Measurements from ENCODE around the gene CGNL1.

Gene CGNL1

GRCh38 chr15:57527382-57528091, 151.2 kb downstream of the CGNL1 start:
- TF ChIP-seq, protein P1, sequence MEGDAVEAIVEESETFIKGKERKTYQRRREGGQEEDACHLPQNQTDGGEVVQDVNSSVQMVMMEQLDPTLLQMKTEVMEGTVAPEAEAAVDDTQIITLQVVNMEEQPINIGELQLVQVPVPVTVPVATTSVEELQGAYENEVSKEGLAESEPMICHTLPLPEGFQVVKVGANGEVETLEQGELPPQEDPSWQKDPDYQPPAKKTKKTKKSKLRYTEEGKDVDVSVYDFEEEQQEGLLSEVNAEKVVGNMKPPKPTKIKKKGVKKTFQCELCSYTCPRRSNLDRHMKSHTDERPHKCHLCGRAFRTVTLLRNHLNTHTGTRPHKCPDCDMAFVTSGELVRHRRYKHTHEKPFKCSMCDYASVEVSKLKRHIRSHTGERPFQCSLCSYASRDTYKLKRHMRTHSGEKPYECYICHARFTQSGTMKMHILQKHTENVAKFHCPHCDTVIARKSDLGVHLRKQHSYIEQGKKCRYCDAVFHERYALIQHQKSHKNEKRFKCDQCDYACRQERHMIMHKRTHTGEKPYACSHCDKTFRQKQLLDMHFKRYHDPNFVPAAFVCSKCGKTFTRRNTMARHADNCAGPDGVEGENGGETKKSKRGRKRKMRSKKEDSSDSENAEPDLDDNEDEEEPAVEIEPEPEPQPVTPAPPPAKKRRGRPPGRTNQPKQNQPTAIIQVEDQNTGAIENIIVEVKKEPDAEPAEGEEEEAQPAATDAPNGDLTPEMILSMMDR (conservative IDR thresholded peaks at IDR 0.05; ENCODE audit: control insufficient read depth, insufficient read depth, low read depth, low read length) = peak; percentile 74
- peak; percentile 93 for DNase-seq (ENCODE audit: low read depth)

GRCh38 chr15:57528940-57529565, 152.7 kb downstream of the CGNL1 start:
- TF ChIP-seq, protein P1 (conservative IDR thresholded peaks at IDR 0.05; ENCODE audit: control insufficient read depth, insufficient read depth, low read depth, low read length) = no peak
- DNase-seq (ENCODE audit: low read depth) = no peak
- H3K4me3 ChIP-seq (ENCODE audit: control insufficient read depth, low read depth, low read length) = no peak overlapping the region

More at GRCh38 chr15:57527382-57528091, 151.2 kb downstream of the CGNL1 start:
- no peak overlapping the region for H3K4me3 ChIP-seq (ENCODE audit: control insufficient read depth, low read depth, low read length)

- DNase-seq (ENCODE audit: low read depth) = no peak
- no peak overlapping the region for H3K4me3 ChIP-seq (ENCODE audit: control insufficient read depth, low read depth, low read length)
- TF ChIP-seq, protein P1 (conservative IDR thresholded peaks at IDR 0.05; ENCODE audit: control insufficient read depth, insufficient read depth, low read depth, low read length) = no peak
Observed at GRCh38 chr15:57529748-57530147, 153.4 kb downstream of the CGNL1 start.

- TF ChIP-seq, protein P1 (conservative IDR thresholded peaks at IDR 0.05; ENCODE audit: control insufficient read depth, insufficient read depth, low read depth, low read length) = no peak
- no peak for DNase-seq (ENCODE audit: low read depth)
- no peak overlapping the region for H3K4me3 ChIP-seq (ENCODE audit: control insufficient read depth, low read depth, low read length)
Observed at GRCh38 chr15:57532731-57533447, 156.6 kb downstream of the CGNL1 start.

- TF ChIP-seq, protein P1 (conservative IDR thresholded peaks at IDR 0.05; ENCODE audit: control insufficient read depth, insufficient read depth, low read depth, low read length) = no peak
- no peak for DNase-seq (ENCODE audit: low read depth)
- no peak overlapping the region for H3K4me3 ChIP-seq (ENCODE audit: control insufficient read depth, low read depth, low read length)
Observed at GRCh38 chr15:57533448-57533799, 157.1 kb downstream of the CGNL1 start.

- TF ChIP-seq, protein P1 (conservative IDR thresholded peaks at IDR 0.05; ENCODE audit: control insufficient read depth, insufficient read depth, low read depth, low read length) = no peak
Observed at GRCh38 chr15:57534281-57534680, 158.0 kb downstream of the CGNL1 start.

More at GRCh38 chr15:57534281-57534680, 158.0 kb downstream of the CGNL1 start:
- H3K4me3 ChIP-seq (ENCODE audit: control insufficient read depth, low read depth, low read length) = no peak overlapping the region
- DNase-seq (ENCODE audit: low read depth) = peak; percentile 25
